ENCODE measurements around the gene SLC16A4. TPM values are rescaled to one million over a fixed set of nuclear protein-coding genes. Genes with fewer than 3 reads are reported as not detected.

The SLC16A4 gene
- total RNA-seq, 2 experiments from 2014 or later: 0.22 to 0.38 TPM

DNA sequence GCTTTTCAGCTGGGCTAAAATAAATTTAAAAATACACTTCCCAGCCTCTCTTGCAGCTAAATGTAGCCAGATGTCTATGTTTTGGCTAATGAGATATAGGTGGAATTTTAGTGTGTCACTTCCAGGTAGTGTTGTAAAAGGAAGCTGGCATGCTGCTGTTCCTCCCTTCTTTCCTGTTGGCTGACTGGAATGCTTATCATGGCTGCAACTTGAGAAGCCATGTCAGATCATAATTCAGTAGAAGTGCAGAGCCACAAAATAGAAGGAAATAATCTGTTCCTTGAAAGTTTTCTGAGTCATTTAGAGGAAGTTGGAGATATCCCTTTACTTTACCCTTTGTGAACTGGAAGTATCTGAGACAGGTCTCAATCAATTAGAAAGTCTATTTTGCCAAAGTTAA lies 62.6 kb downstream of the SLC16A4 start:
- H3K36me3 ChIP-seq (ENCODE audit: insufficient read depth, low read length): no peaks in the 10 kb centered on the region
- POLR2A ChIA-PET: interaction anchor here (0.5 to 1.5 kb wide), 4 partner anchors 10 to 503 kb away, joined by 3 to 5 read pairs (median 4); partner anchors contain the start of gene RBM15
- DNase-seq (ENCODE audit: low spot score): no peak
- CTCF ChIA-PET (ENCODE audit: unreplicated experiment): no interaction called here
- H3K4me1 ChIP-seq (ENCODE audit: insufficient read depth, low read length, poor library complexity, severe bottlenecking): no peaks in the 10 kb centered on the region
- no peak overlapping the region for H3K4me2 ChIP-seq (ENCODE audit: low read length)
- no TSS peak for BruUV-seq (replicated peaks)
- no peak overlapping the region for H3K27ac ChIP-seq (ENCODE audit: low read depth, low read length, poor library complexity, severe bottlenecking)
- TF ChIP-seq EZH2phosphoT487 (IDR thresholded peaks at IDR 0.05; ENCODE audit: borderline replicate concordance, low read depth, low read length) (no peak), CTCF (conservative IDR thresholded peaks at IDR 0.05; ENCODE audit: low read length) (no peak)
- no peaks in the 10 kb centered on the region for H3K9me3 ChIP-seq (ENCODE audit: low read length)
- H3K4me3 ChIP-seq (ENCODE audit: low read depth, low read length, poor library complexity, severe bottlenecking): no peak overlapping the region
- H3K9me2 ChIP-seq (ENCODE audit: insufficient read depth, low read length): no peaks in the 10 kb centered on the region
- intact Hi-C loops (cut with micrococcal nuclease; ENCODE audit: unreplicated experiment): no loop called here
- no peak overlapping the region for H2AFZ ChIP-seq (ENCODE audit: low read length)
- H4K20me1 ChIP-seq (ENCODE audit: insufficient read depth, low read length): no peaks in the 10 kb centered on the region
- H3K79me2 ChIP-seq (ENCODE audit: insufficient read depth, low read depth, low read length): no peaks in the 10 kb centered on the region

- POLR2A ChIA-PET: interaction anchor here (1.4 kb wide), 1 partner anchor 9 kb away, joined by 5 read pairs; no protein-coding TSS in a partner anchor
- TF ChIP-seq CTCF (conservative IDR thresholded peaks at IDR 0.05; ENCODE audit: low read length): no peak
- TF ChIP-seq EZH2phosphoT487 (IDR thresholded peaks at IDR 0.05; ENCODE audit: borderline replicate concordance, low read depth, low read length): no peak
Measured at GRCh38 chr1:110326826-110327225, 64.0 kb downstream of the SLC16A4 start.

GRCh38 chr1:110324667-110325066 lies 66.2 kb downstream of the SLC16A4 start:
- BruUV-seq (replicated peaks): no TSS peak
- Histone ChIP-seq H3K4me2 (ENCODE audit: low read length) (no peak overlapping the region), H3K36me3 (ENCODE audit: insufficient read depth, low read length) (no peaks in the 10 kb centered on the region), H3K4me3 (ENCODE audit: low read depth, low read length, poor library complexity, severe bottlenecking) (no peak overlapping the region), H4K20me1 (ENCODE audit: insufficient read depth, low read length) (no peaks in the 10 kb centered on the region), H3K9me3 (ENCODE audit: low read length) (no peaks in the 10 kb centered on the region), H3K4me1 (ENCODE audit: insufficient read depth, low read length, poor library complexity, severe bottlenecking) (no peaks in the 10 kb centered on the region), H3K27ac (ENCODE audit: low read depth, low read length, poor library complexity, severe bottlenecking) (no peak overlapping the region), H3K9me2 (ENCODE audit: insufficient read depth, low read length) (no peaks in the 10 kb centered on the region), H2AFZ (ENCODE audit: low read length) (no peak overlapping the region), H3K79me2 (ENCODE audit: insufficient read depth, low read depth, low read length) (no peaks in the 10 kb centered on the region)
- CTCF ChIA-PET (ENCODE audit: unreplicated experiment): no interaction called here
- DNase-seq (ENCODE audit: low spot score): no peak
- POLR2A ChIA-PET: no interaction called here
- intact Hi-C loops (cut with micrococcal nuclease; ENCODE audit: unreplicated experiment): no loop called here
- no peak for TF ChIP-seq CTCF (conservative IDR thresholded peaks at IDR 0.05; ENCODE audit: low read length)
- TF ChIP-seq EZH2phosphoT487 (IDR thresholded peaks at IDR 0.05; ENCODE audit: borderline replicate concordance, low read depth, low read length): no peak

More at GRCh38 chr1:110326826-110327225, 64.0 kb downstream of the SLC16A4 start:
- Histone ChIP-seq H4K20me1 (ENCODE audit: insufficient read depth, low read length) (no peaks in the 10 kb centered on the region), H3K79me2 (ENCODE audit: insufficient read depth, low read depth, low read length) (no peaks in the 10 kb centered on the region), H3K4me1 (ENCODE audit: insufficient read depth, low read length, poor library complexity, severe bottlenecking) (no peaks in the 10 kb centered on the region), H2AFZ (ENCODE audit: low read length) (no peak overlapping the region), H3K9me2 (ENCODE audit: insufficient read depth, low read length) (no peaks in the 10 kb centered on the region), H3K27ac (ENCODE audit: low read depth, low read length, poor library complexity, severe bottlenecking) (no peak overlapping the region), H3K9me3 (ENCODE audit: low read length) (no peaks in the 10 kb centered on the region), H3K36me3 (ENCODE audit: insufficient read depth, low read length) (no peaks in the 10 kb centered on the region), H3K4me2 (ENCODE audit: low read length) (no peak overlapping the region), H3K4me3 (ENCODE audit: low read depth, low read length, poor library complexity, severe bottlenecking) (no peak overlapping the region)
- BruUV-seq (replicated peaks): no TSS peak
- CTCF ChIA-PET (ENCODE audit: unreplicated experiment): no interaction called here
- no peak for DNase-seq (ENCODE audit: low spot score)
- intact Hi-C loops (cut with micrococcal nuclease; ENCODE audit: unreplicated experiment): no loop called here

Data from OCI-LY7 (cell line).